Activated gamma-delta T cell (primary cell): Measurements from ENCODE around the gene PLPPR1.

ENCODE experiments used
- DNase-seq: peaks from one replicate; lab custom pipeline; 2025; lab: John Stamatoyannopoulos, UW

The PLPPR1 gene

DNA sequence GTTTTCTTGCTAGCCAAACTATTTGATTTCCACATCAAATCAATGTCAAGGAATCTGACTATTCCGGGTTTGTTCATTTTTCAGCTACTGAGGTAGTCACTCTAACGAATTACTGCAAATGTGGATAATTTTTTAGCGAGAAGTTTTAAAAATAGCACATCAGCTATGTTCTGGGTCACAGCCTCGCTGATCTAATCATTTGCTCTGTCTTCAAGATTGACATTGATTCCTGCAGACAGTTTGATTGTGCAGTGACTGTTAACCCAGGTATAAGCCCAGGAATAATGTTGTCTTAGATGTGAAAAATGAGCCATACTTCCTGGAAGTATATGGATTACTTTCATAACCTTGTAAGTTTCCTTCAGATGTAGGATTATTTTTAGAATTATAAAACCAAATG is 181.1 kb downstream of the PLPPR1 start:
- no peak for DNase-seq

DNA sequence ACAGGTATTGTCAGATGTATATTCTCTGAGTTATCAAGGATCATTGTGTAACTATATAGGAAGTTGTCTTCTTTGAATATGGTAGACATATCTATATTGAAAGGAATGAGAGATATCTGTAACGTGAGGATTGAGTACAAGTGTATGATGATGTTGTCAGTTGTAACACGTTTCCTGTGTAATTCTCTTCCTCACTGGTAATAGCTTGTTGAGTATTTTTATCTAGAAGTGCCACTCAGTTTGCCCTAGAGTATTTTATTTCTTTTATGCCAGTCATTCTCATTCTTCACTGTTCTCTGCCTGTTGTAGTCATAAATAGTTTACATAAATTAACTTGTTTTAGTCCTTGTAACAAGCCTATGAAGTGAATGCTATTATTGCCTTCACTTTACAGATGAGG is 184.1 kb downstream of the PLPPR1 start:
- DNase-seq: no peak

DNA sequence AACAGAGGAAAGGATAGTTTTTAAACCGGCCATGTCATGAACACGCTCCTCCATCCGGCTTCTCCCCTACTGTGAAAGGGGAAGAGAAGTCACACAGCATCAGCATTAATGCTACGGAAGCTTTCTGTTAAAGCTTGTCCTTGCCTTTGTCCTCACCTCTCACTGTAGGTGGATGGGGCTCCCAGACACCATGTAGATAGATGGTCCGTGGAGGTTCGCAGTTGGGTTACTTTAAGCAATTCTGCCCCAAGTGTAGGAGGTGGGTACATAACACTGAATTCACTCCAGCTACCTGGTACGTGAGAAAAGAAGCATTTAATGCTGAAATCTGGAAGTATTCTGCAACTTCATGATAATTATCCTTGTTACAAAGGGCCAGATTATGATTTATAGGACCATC is 190.5 kb downstream of the PLPPR1 start:
- no peak for DNase-seq

DNA sequence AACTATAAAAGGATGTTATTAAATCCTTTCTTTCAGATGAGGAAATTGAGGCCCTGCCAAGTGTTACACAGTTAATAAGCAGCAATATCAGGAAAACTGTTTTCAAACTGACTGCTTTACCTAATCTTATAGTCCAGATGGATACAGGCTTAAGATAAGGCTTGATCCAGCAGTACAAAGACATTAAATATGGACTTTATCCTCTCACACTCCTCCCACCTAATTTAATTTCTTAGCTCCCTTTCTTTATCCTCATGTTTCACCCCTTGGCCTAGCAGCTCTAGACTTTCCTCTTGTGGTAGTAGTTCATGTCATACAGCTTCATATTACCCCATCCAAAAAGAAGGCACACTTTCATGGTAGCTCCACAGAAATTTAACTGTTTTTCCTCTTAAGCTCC is 191.8 kb downstream of the PLPPR1 start:
- no peak for DNase-seq

DNA sequence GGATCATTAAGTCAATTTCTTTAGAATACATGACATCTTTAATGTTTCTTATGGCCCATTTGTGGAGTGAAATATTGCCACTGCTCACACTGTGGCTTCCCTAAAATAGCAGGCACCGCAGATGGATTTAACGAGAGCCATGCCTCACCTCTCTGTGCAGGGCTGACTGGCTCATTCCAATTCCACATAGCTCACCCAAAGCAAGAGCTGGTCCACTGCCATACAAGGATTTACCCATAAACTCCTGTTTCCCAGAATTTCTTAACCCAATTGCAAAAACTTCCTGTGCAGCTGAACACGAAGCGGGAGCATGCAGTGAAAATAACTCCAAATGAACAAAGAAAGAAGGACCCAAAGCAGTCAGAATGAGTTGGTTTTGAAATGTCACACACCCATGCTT is 196.7 kb downstream of the PLPPR1 start:
- no peak for DNase-seq

DNA sequence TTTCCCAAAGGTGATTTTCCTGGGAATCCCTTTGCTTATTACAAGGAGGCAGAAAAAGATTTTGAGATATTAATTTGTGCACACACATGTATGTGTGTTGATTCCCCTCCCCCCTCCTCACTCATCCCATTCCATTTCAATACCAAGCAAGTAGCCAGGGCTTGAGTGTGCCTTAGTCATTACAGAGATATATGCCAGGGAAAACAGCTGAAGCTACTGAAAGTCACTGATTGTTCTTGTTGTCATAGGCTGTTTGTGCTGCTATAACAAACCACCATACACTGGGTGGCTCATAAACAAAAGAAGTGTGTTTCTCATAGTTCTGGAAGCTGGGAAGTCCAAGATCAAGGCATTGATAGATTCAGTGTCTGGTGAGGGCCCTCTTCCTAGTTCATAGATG is 197.6 kb downstream of the PLPPR1 start:
- no peak for DNase-seq

DNA sequence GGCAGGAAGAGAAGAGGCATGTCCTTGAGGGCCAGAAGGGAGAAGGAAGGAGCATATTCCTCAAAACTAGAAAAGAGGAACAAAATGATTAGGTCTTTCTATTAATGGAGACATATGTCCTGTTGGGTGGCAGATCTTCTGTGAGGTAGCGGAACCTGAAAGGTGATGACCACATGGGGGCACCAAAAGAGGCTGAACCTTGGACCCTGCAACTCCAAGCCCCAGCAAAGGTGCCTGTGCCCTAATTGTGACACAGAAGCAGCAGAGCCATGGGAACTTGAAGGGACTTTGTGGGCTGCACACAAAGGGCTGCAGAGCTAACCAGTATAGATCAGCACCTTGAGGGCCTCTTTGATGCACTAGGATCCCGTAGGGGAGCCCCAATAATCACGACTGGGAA is 198.3 kb downstream of the PLPPR1 start:
- DNase-seq: no peak

DNA sequence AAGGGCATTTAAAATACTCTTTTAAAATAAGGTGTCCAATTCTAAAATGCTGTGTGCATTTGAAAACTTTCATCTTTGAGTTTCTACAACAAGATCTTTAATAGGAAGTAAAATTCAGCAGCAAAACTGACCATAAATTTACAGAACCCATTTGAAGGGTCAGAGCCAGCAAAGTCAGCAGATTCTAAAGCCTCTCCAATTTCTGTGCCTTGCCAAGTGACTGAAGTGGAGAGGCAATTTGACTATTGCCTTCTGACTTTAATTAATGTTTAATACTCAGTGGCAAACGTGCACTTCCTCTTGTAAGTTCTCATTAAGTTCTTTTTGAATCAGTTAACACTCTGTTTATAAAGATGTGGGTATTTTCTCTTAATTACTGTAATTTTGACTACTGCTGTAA is 201.1 kb downstream of the PLPPR1 start:
- no peak for DNase-seq

DNA sequence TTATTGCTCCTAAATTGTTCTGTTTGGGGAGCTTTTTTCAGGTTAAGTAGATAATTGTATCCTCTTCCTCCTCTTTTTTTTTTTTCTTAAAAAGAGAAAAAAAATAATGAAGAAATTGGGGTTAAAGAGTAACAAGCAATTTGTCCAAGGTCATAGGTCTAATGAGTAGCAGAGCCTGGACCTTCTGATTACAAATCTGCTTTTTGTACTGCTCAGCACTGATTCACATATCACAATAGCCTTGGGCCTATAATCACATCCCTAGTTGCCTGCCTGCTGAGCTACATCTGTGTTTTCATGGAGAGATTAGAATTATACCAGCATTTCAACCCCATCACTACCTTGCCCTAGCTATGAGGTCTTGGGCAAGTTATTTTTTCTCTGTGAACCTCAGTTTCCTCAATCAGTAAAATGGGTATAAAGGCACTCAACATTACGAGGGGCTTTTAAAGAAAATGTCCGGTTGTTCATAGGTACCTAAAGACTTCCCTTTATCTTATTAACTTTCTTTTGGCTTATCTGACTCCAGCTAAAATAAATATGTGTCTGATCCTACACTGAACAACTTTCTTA is 204.0 kb downstream of the PLPPR1 start:
- no peak for DNase-seq

DNA sequence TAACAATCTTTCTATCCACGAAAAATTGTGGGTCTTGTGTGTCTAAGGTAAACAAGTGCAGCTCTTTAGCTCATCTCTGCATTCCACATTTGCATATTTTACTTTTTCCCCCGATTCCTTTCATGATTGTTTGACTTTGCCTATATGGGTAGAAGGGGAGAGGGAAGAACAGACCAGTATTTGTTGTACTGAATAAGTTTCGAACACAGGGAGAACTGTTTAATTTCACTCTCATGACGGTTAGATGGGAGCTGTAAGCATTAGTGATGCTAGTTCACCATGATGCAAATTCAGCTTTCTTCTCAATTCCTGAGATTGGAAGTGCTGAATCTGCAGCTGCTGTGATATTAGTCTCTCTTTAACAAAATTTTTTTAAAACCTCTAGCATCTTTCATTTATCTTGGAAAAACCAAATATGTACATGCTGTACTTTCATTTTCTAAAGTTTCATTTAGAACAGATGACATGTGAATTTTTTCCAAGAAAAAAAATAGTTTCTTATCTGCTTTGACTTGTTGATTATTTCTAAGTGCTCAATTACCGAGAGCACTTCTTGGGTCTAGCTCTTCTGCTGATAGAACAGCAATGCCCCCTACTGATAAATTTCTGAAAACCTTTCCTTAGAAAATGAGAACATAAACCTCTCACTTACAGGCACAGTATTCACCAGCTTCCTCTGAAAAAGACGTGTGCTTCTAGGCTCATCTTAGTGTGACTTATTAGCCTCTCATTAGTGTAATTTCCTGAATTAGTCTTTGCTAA is 206.8 kb downstream of the PLPPR1 start:
- no peak for DNase-seq

DNA sequence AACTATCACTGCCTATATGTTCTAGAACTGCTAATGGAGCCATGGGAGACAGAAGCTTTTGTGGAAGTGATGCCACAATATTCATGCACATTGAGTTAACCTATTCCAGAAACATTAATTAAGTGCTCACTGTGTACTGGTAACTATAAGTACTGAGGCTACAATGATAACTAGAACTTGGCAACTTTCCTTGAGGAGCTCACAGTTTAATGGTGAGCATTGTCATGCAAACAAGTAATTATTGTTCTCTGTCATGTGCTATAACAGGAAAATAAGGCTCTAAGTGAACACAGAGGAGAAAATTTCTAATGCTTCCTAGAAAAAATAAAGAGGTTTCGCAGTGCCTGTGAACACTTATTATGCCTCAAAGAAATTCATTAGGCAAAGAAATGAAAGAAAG is 214.1 kb downstream of the PLPPR1 start:
- no peak for DNase-seq

DNA sequence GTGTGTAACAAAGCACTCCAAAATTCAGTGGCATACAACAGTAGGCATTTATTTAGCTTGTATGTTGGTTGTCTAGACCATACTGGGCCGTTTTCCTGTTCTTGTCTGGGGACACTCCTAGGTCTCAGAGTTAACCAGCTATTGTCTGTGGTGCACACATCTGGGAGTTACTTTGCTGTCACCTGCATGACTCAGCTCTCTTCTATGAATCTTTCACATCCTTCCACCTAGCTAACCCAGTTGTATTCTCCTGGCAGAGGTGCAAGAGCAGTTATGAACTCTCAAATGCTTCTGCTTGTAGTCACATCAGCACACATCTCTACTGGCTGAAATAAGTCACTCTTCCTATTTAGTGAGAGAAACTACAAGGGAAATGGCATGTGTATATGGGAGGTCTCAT is 218.2 kb downstream of the PLPPR1 start:
- DNase-seq: no peak

DNA sequence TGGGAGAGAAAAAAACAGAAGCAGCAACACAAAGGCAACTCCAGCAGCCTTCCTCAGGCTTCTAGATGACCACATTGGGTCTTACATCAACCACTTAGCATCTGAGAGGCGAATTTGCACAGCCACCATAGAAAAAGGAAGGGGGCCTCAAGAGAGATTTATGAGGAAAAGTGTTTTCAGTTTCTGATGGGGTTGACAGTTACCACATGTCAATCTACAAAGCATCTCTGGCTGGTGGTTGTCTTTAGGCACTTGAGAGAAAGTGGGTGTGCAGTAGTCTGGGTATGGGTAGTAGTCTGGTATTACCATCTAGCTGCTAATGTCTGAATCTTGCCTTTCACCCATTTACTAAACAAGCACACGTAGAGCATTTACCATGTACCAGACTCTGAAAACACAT is 218.8 kb downstream of the PLPPR1 start:
- DNase-seq: no peak

DNA sequence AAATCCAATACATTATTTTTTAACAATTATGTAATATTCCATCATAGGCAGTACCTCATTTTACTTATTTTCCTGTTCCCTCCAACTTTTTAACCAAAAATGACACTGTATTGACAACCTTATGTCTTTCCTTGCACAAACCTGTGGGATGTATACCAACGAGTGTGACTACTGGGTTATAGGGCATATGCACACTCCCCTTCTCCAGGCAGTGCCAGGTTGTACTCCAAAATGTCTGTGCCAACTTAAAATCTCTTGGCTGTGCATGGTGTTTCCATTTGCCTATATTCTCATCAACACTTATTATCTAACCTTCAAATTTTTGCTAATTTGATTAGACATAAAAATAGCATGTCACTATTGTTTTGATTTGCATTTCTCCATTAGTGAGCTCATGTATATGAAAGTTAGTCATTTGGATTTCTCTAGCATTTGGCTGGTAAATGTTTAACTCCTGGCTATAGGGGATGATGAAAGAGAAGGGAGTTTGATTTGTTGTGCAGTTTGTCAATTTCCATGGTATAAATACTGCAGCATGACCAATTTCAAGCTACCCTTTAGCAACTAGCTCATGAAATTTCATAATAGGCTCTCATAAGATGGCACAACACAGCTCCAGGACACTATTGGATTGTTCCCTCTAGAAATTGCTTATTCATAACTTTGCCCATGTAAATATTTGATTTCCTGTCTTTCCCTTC is 226.4 kb downstream of the PLPPR1 start:
- no peak for DNase-seq

DNA sequence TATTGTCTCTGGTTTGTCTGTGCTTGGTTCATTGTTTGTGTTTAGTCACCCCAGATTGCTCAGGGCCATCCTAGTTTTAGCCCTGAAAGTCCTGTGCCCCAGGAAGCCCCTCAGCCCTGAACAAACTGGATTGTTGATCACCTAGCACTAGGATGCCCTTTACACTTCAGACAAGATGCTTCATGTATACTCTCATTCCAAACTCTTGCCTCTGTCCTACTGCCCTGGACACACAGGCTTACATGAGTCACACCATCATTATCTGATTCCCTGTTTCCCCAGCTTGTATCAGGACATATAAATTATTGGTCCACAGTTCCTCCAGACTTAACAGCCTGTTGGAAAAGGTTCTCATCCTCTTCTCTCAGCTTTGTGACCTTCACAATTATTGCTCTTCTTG is 236.2 kb downstream of the PLPPR1 start:
- no peak for DNase-seq

DNA sequence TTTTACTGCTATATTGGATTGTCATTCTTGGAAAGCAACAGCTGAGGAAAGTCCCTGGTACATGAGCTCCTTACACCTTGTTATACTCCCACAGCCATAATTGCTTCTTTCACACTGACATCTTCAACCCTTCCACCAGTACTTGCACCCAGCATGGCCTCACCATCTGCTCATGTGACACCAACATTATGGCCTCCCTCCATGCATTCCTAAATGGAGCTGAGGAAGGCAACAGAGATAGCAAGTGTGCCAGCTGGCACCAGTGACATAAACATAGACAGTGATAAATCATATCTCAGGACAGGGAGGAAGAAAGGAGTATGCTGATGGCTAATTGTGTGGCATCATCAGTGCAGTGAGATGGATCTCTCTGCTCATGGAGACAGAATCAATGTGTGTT is 236.7 kb downstream of the PLPPR1 start:
- DNase-seq: no peak

DNA sequence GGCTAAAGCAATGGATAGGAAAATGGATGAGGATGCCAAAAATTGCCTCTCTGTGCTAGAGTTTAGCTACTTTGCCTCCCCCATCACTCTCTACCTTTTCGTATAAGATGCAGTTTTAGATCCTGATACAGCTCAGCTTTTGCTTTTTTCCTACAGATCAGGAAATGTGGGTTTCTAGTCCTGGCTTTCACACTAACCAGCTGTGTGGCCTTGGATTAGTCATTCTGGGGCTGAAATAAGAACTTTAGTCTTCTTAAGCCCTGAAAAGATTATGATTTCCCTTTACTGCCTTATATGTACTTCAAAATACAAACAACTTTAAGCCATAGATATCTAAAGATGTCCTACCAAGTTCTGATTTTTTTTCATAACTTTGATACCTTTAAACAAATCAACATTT is 239.9 kb downstream of the PLPPR1 start:
- DNase-seq: no peak

DNA sequence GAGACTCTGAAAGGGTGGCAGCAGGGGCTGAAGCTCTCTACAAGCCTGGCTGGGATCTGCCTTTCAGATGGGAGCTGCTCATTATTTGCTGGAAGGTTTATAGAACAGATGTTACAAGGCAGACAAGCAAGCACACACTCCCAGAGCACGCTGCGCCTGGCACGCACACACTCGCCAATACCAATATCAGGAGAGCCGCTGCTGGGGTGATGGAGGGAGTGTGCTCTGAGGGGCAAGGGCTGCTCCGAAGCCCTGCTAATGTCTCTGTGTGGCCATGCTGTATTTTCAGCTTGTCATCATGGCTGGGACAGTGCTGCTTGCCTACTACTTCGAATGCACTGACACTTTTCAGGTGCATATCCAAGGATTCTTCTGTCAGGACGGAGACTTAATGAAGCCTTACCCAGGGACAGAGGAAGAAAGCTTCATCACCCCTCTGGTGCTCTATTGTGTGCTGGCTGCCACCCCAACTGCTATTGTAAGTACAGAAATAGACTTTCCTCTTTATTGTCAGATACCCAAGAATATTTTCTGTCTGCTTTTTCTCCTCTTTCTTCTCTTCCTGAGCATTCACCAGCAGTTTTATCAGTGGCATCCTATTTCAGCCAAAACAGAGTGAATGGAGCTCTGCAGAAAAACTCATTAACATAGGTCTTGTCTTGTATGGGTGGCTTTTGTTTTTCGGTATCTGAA is 241.2 kb downstream of the PLPPR1 start:
- DNase-seq: no peak

DNA sequence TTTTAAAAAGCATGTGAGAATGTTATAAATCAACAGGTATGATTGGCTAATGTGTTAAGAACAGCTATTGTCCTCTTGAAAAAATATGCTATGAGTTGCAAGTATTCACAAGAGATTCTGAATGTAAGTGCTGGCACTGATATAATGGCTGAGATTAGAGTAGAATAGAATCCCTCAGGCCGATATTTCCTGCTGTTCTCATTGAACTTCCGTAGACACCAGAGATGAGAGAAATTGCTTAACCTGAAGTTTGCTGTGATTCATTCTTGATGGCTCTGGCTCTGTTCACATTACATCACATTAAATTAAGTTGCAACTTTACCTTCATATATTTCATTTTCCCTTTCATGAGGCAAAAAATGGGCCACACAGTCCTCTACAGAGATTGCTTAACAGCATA is 241.8 kb downstream of the PLPPR1 start:
- no peak for DNase-seq

DNA sequence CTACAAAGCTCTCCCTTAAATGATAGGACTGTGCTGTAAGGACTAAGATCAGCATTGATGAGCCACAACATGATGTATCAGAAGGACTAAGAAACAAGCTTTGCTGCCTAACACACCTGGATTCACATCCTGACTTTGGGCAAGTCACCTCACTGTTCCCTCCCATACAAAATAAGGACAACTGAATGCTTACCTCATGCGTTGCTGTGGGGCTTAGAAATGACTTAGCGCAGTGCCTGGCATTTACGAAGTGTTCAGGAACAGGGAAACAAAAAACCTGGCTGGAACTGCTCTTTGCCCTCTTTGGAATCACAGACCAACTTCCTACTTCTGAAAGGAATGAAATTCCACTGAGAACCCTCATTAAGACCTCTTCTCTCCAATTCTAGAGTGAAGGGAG is 242.6 kb downstream of the PLPPR1 start:
- no peak for DNase-seq

DNA sequence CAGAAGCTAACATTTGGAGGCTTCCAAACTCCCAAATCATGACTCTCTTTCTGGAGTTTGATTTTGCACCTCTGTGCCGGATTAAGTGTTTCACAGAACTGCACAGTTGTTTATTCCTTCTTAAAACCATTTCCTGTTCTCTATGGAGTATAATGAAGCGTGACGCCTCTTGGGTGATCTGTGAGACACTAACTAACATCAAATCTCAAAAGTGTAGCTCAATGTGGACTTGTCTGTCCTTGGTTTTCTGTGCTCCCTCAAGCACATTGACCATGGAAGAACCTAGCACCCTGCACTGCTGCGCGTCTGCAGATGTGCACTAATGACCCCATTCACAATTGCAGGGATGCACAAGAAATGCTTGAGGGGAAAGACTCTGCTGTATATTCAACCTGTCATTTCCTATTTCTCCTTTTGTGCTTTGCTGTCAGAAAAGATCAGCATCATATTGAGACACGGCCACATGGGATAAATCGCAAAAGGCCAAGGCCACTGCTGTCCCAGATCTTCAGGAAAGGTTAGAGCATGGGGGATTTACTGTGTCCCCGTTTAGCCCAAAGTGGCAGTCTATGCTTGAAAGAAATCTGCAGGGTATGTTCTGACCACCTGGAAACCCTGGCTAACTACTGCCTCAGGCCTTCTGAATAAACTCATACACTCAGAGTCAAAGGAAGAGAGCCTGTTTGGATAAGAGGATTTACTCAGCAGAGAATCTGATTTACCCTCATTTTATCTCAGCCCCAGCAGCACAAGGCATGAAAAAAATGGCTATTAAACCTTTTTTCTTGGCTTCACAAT is 246.6 kb downstream of the PLPPR1 start:
- no peak for DNase-seq

DNA sequence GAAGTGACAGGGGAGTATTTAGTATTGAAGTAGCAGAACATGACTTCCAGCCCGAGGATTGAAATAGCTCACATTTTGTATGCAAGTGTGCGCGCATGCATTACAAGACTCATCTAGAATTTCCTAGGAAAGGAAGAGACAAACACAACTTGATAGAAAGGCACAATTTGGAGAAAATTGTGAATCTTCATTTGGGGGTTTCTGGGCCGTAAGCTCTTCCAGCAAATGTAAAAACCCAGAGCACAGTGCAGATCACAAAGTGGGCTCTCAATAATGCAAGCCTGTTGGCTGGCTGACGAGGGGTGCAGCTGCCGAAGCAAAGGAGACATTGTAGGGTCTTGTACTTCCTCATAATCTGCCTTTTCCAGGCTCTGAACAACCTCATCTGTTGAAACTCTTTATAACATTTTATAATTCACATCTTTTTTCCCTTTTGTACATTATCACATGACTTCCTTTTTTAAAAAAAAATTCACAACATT is 247.3 kb downstream of the PLPPR1 start:
- DNase-seq: no peak
